GM12801 (cell line): ENCODE measurements around the gene UGT1A4.

ENCODE experiments used
- CTCF ChIP-seq: IDR thresholded peaks from one replicate; pipeline ENCODE4 v1.5.1; 2011; ENCODE audit warnings: control low read depth; ENCODE audit not compliant: insufficient read length; ENCODE audit errors: extremely low read depth

UGT1A4 gene

GRCh38 chr2:233761040-233761769 lies 42.7 kb downstream of the UGT1A4 start:
- TF ChIP-seq CTCF = no peak

GRCh38 chr2:233764264-233764663 lies 45.7 kb downstream of the UGT1A4 start:
- no peak for TF ChIP-seq CTCF

GRCh38 chr2:233764761-233765160 lies 46.2 kb downstream of the UGT1A4 start:
- TF ChIP-seq CTCF = no peak

GRCh38 chr2:233766416-233766815 lies 47.9 kb downstream of the UGT1A4 start:
- no peak for TF ChIP-seq CTCF

- no peak for TF ChIP-seq CTCF
Observed at GRCh38 chr2:233768076-233768475, 49.5 kb downstream of the UGT1A4 start.

GRCh38 chr2:233769260-233769659 lies 50.7 kb downstream of the UGT1A4 start:
- TF ChIP-seq CTCF = no peak

GRCh38 chr2:233772153-233772552 lies 53.6 kb downstream of the UGT1A4 start:
- TF ChIP-seq CTCF = no peak

- no peak for TF ChIP-seq CTCF
Observed at GRCh38 chr2:233772583-233772982, 54.0 kb downstream of the UGT1A4 start.
